AG08395 (cell line): ENCODE results near the gene LPCAT3.

Experiments
- DNase-seq: peaks from one replicate; pipeline ENCODE4 v3.0.0; 2012; ENCODE audit warnings: mixed read lengths, low spot score

LPCAT3 gene

GRCh38 chr12:6996040-6996441 is 22.2 kb downstream of the LPCAT3 start:
- DNase-seq: peak; percentile 88

- DNase-seq: no peak
Observed at GRCh38 chr12:6987956-6988553, 30.2 kb downstream of the LPCAT3 start.

GRCh38 chr12:6982532-6982931 is 35.7 kb downstream of the LPCAT3 start:
- DNase-seq: no peak

GRCh38 chr12:6981152-6982052 is 36.9 kb downstream of the LPCAT3 start:
- no peak for DNase-seq

- no peak for DNase-seq
Observed at GRCh38 chr12:6980740-6981139, 37.5 kb downstream of the LPCAT3 start.

- DNase-seq: no peak
Observed at GRCh38 chr12:6980075-6980474, 38.2 kb downstream of the LPCAT3 start.

GRCh38 chr12:6979453-6979852 is 38.8 kb downstream of the LPCAT3 start:
- no peak for DNase-seq

GRCh38 chr12:6979021-6979420 is 39.3 kb downstream of the LPCAT3 start:
- DNase-seq: no peak

- no peak for DNase-seq
Observed at GRCh38 chr12:6978611-6979011, 39.7 kb downstream of the LPCAT3 start.

- no peak for DNase-seq
Observed at GRCh38 chr12:6978188-6978587, 40.1 kb downstream of the LPCAT3 start.

GRCh38 chr12:6977653-6978052 is 40.6 kb downstream of the LPCAT3 start:
- DNase-seq: no peak

GRCh38 chr12:6975297-6976032 is 42.8 kb downstream of the LPCAT3 start:
- DNase-seq: no peak

GRCh38 chr12:6974180-6974579 is 44.1 kb downstream of the LPCAT3 start:
- DNase-seq: no peak

- DNase-seq: no peak
Observed at GRCh38 chr12:6970096-6970527, 48.2 kb downstream of the LPCAT3 start.

- DNase-seq: no peak
Observed at GRCh38 chr12:6968426-6968825, 49.9 kb downstream of the LPCAT3 start.

GRCh38 chr12:6967651-6968100 is 50.6 kb downstream of the LPCAT3 start:
- DNase-seq: no peak

- no peak for DNase-seq
Observed at GRCh38 chr12:6966351-6966750, 51.9 kb downstream of the LPCAT3 start.

GRCh38 chr12:6965714-6966113 is 52.6 kb downstream of the LPCAT3 start:
- DNase-seq: no peak

GRCh38 chr12:6965026-6965661 is 53.1 kb downstream of the LPCAT3 start:
- DNase-seq: peak; percentile 89

GRCh38 chr12:6964605-6965025 is 53.7 kb downstream of the LPCAT3 start:
- no peak for DNase-seq

- no peak for DNase-seq
Observed at GRCh38 chr12:6963791-6964413, 54.4 kb downstream of the LPCAT3 start.
